ENCODE measurements around the gene UROC1. TPM values are rescaled to one million over a fixed set of nuclear protein-coding genes. Genes with fewer than 3 reads are reported as not detected.

UROC1 gene
- total RNA-seq, 1 donor = not detected

- H3K27me3 ChIP-seq (ENCODE audit: insufficient read depth, low read length) = no peaks in the 10 kb centered on the region
- H3K4me3 ChIP-seq (ENCODE audit: insufficient read depth, low read length) = no peak overlapping the region
Observed at GRCh38 chr3:126448893-126449180, 68.7 kb downstream of the UROC1 start.

GRCh38 chr3:126448136-126448892 lies 69.3 kb downstream of the UROC1 start:
- Histone ChIP-seq H2AFZ (ENCODE audit: low read length) (no peak overlapping the region), H3K27ac (ENCODE audit: low read depth, low read length) (no peak overlapping the region), H3K27me3 (ENCODE audit: insufficient read depth, low read length) (no peaks in the 10 kb centered on the region), H3K79me2 (ENCODE audit: insufficient read depth, low read length) (no peaks in the 10 kb centered on the region), H3K36me3 (ENCODE audit: insufficient read depth, low read length) (peaks cover 24% of the 10 kb centered on the region), H3K9me3 (ENCODE audit: low read depth, low read length) (no peaks in the 10 kb centered on the region), H4K20me1 (ENCODE audit: insufficient read depth, low read length) (peaks cover 6% of the 10 kb centered on the region), H3K4me3 (ENCODE audit: insufficient read depth, low read length) (no peak overlapping the region), H3K4me1 (ENCODE audit: insufficient read depth, low read length) (no peaks in the 10 kb centered on the region), H3K4me2 (ENCODE audit: insufficient read depth, low read length) (no peak overlapping the region)
- no peak for TF ChIP-seq CTCF (IDR thresholded peaks at IDR 0.05; ENCODE audit: extremely low read depth, low read depth, low read length)
- no peak for DNase-seq (ENCODE audit: insufficient read length, low spot score, missing footprints)

More at GRCh38 chr3:126448893-126449180, 68.7 kb downstream of the UROC1 start:
- peaks cover 7% of the 10 kb centered on the region for H4K20me1 ChIP-seq (ENCODE audit: insufficient read depth, low read length)
- peaks cover 24% of the 10 kb centered on the region for H3K36me3 ChIP-seq (ENCODE audit: insufficient read depth, low read length)
- no peaks in the 10 kb centered on the region for H3K9me3 ChIP-seq (ENCODE audit: low read depth, low read length)
- no peak for DNase-seq (ENCODE audit: insufficient read length, low spot score, missing footprints)
- no peaks in the 10 kb centered on the region for H3K79me2 ChIP-seq (ENCODE audit: insufficient read depth, low read length)
- no peak for TF ChIP-seq CTCF (IDR thresholded peaks at IDR 0.05; ENCODE audit: extremely low read depth, low read depth, low read length)
- no peaks in the 10 kb centered on the region for H3K4me1 ChIP-seq (ENCODE audit: insufficient read depth, low read length)
- no peak overlapping the region for H3K4me2 ChIP-seq (ENCODE audit: insufficient read depth, low read length)
- H3K27ac ChIP-seq (ENCODE audit: low read depth, low read length) = no peak overlapping the region
- no peak overlapping the region for H2AFZ ChIP-seq (ENCODE audit: low read length)

GRCh38 chr3:126447456-126448106 lies 70.0 kb downstream of the UROC1 start:
- H3K4me1 ChIP-seq (ENCODE audit: insufficient read depth, low read length) = no peaks in the 10 kb centered on the region
- H4K20me1 ChIP-seq (ENCODE audit: insufficient read depth, low read length) = peaks cover 7% of the 10 kb centered on the region
- TF ChIP-seq CTCF (IDR thresholded peaks at IDR 0.05; ENCODE audit: extremely low read depth, low read depth, low read length) = no peak
- no peak overlapping the region for H3K4me3 ChIP-seq (ENCODE audit: insufficient read depth, low read length)
- H3K9me3 ChIP-seq (ENCODE audit: low read depth, low read length) = no peaks in the 10 kb centered on the region
- no peaks in the 10 kb centered on the region for H3K27me3 ChIP-seq (ENCODE audit: insufficient read depth, low read length)
- peaks cover 21% of the 10 kb centered on the region for H3K36me3 ChIP-seq (ENCODE audit: insufficient read depth, low read length)
- H3K27ac ChIP-seq (ENCODE audit: low read depth, low read length) = no peak overlapping the region
- H3K4me2 ChIP-seq (ENCODE audit: insufficient read depth, low read length) = no peak overlapping the region
- no peak overlapping the region for H2AFZ ChIP-seq (ENCODE audit: low read length)
- H3K79me2 ChIP-seq (ENCODE audit: insufficient read depth, low read length) = no peaks in the 10 kb centered on the region
- no peak for DNase-seq (ENCODE audit: insufficient read length, low spot score, missing footprints)

- Histone ChIP-seq H3K27ac (ENCODE audit: low read depth, low read length) (no peak overlapping the region), H3K36me3 (ENCODE audit: insufficient read depth, low read length) (peaks cover 13% of the 10 kb centered on the region), H3K4me3 (ENCODE audit: insufficient read depth, low read length) (no peak overlapping the region), H3K27me3 (ENCODE audit: insufficient read depth, low read length) (no peaks in the 10 kb centered on the region), H4K20me1 (ENCODE audit: insufficient read depth, low read length) (peaks cover 7% of the 10 kb centered on the region), H3K79me2 (ENCODE audit: insufficient read depth, low read length) (no peaks in the 10 kb centered on the region), H3K4me1 (ENCODE audit: insufficient read depth, low read length) (no peaks in the 10 kb centered on the region), H3K4me2 (ENCODE audit: insufficient read depth, low read length) (no peak overlapping the region), H3K9me3 (ENCODE audit: low read depth, low read length) (no peaks in the 10 kb centered on the region), H2AFZ (ENCODE audit: low read length) (no peak overlapping the region)
- TF ChIP-seq CTCF (IDR thresholded peaks at IDR 0.05; ENCODE audit: extremely low read depth, low read depth, low read length) = no peak
- DNase-seq (ENCODE audit: insufficient read length, low spot score, missing footprints) = no peak
Observed at GRCh38 chr3:126446791-126447190, 70.8 kb downstream of the UROC1 start.
